ENCODE measurements around the gene GRIN2C. TPM values are rescaled to one million over a fixed set of nuclear protein-coding genes. Genes with fewer than 3 reads are reported as not detected.

Gene GRIN2C
- total and polyA plus RNA-seq, 2 of the 4 experiments (the other 2 are of a cell fraction), result 0.22 TPM; not detected in 1

- H3K4me2 ChIP-seq (ENCODE audit: low read depth, low read length), result no peak overlapping the region
- TF ChIP-seq RFX5 (IDR thresholded peaks at IDR 0.05; ENCODE audit: low read depth, low read length) (no peak), POLR2A (IDR thresholded peaks at IDR 0.05; ENCODE audit: low read depth, low read length) (no peak), RCOR1 (IDR thresholded peaks at IDR 0.05; ENCODE audit: insufficient replicate concordance, low read length) (no peak), CHD1 (IDR thresholded peaks at IDR 0.05; ENCODE audit: low read depth, low read length) (no peak), CEBPB (IDR thresholded peaks at IDR 0.05; ENCODE audit: low read depth, low read length) (no peak), ELK1 (IDR thresholded peaks at IDR 0.05; ENCODE audit: borderline replicate concordance, low read depth, low read length) (no peak), FOS (IDR thresholded peaks at IDR 0.05; ENCODE audit: low read depth, low read length) (no peak), NFE2L2 (IDR thresholded peaks at IDR 0.05; ENCODE audit: low read depth, low read length) (no peak), MAZ (IDR thresholded peaks at IDR 0.05; ENCODE audit: borderline replicate concordance, low read depth, low read length) (no peak), CTCF (conservative IDR thresholded peaks at IDR 0.05; ENCODE audit: low read depth, low read length) (no peak), MXI1 (IDR thresholded peaks at IDR 0.05; ENCODE audit: borderline replicate concordance, low read depth, low read length) (no peak), SMC3 (IDR thresholded peaks at IDR 0.05; ENCODE audit: low read depth, low read length) (no peak), RAD21 (IDR thresholded peaks at IDR 0.05; ENCODE audit: low read length) (no peak), USF2 (IDR thresholded peaks at IDR 0.05; ENCODE audit: low read depth, low read length) (no peak), BHLHE40 (IDR thresholded peaks at IDR 0.05; ENCODE audit: low read depth, low read length) (no peak), MAFK (IDR thresholded peaks at IDR 0.05; ENCODE audit: low read depth, low read length) (no peak)
- no peaks in the 10 kb centered on the region for H4K20me1 ChIP-seq (ENCODE audit: insufficient read depth, low read length)
- 67% methylated on average over 1 of the region's 2 CpGs; no CpG with 5 or more reads in 1 of the 2 experiments for WGBS, 2 experiments (ENCODE audit: extremely low coverage in 2 of 2, insufficient read length in 1 of 2)
- 0 out of 4 replicates have a peak, but pooled peaks cover 4 to 5% of the 10 kb centered on the region in 2 experiments for H3K79me1 ChIP-seq (ENCODE audit: low read depth in 1 of 2, low read length in 2 of 2)
- no peak overlapping the region for H3K9ac ChIP-seq (ENCODE audit: low read depth, low read length)
- H3K36me3 ChIP-seq (ENCODE audit: control insufficient read depth, insufficient read depth, low read length), result no peaks in the 10 kb centered on the region
- H3K4me1 ChIP-seq (ENCODE audit: control insufficient read depth, insufficient read depth, low read length), result no peaks in the 10 kb centered on the region
- peaks cover 41% of the 10 kb centered on the region for H3K27me3 ChIP-seq (ENCODE audit: control insufficient read depth, insufficient read depth, low read length)
- BruUV-seq (replicated peaks), result no TSS peak
- no peak overlapping the region for H2AFZ ChIP-seq (replicated peaks; ENCODE audit: low read length, poor library complexity)
- H3K18ac ChIP-seq (ENCODE audit: low read depth, low read length), result no peak overlapping the region
- no peak overlapping the region for H4K8ac ChIP-seq (ENCODE audit: low read depth in 2 of 2, low read length in 2 of 2)
- H2BK15ac ChIP-seq (ENCODE audit: low read depth, low read length), result no peak overlapping the region
- H3K4ac ChIP-seq (ENCODE audit: low read depth, low read length), result no peak overlapping the region
- H3K56ac ChIP-seq (ENCODE audit: extremely low read depth, insufficient read depth, low read length), result no peak overlapping the region
- no peak overlapping the region for H3K23ac ChIP-seq (ENCODE audit: low read depth, low read length)
- H2AK9ac ChIP-seq (replicated peaks; ENCODE audit: low read depth, low read length, poor library complexity), result no peak overlapping the region
- DNase-seq (no peak), ATAC-seq (ENCODE audit: low read depth) (no peak)
- intact Hi-C loops (cut with micrococcal nuclease), result no loop called here
- no peak overlapping the region for H3K27ac ChIP-seq (ENCODE audit: insufficient read depth, low read length)
- H4K91ac ChIP-seq (ENCODE audit: insufficient read depth, low read depth, low read length), result no peak overlapping the region
- no peak overlapping the region for H4K5ac ChIP-seq (ENCODE audit: low read depth, low read length)
- in situ Hi-C loops (cut with MboI; ENCODE audit: low sequenced_read_pairs), result no loop called here
- H3K9me1 ChIP-seq (ENCODE audit: insufficient read depth, low read length), result no peaks in the 10 kb centered on the region
- no peak overlapping the region for H2BK120ac ChIP-seq (ENCODE audit: low read depth, low read length)
- no peaks in the 10 kb centered on the region for H3K9me3 ChIP-seq (ENCODE audit: control insufficient read depth, insufficient read depth, low read length)
- H2AK5ac ChIP-seq (ENCODE audit: low read depth, low read length), result no peak overlapping the region
- ChIA-PET POLR2A (ENCODE audit: unreplicated experiment) (no interaction called here), CTCF (no interaction called here)
- H3K14ac ChIP-seq (replicated peaks; ENCODE audit: low read depth, low read length), result no peak overlapping the region
- no peak overlapping the region for H2BK5ac ChIP-seq (ENCODE audit: low read depth, low read length, poor library complexity, severe bottlenecking)
- no peak overlapping the region for H3K4me3 ChIP-seq (ENCODE audit: insufficient read depth, low read depth, low read length)
- dilution Hi-C loops (cut with HindIII; ENCODE audit: low sequenced_read_pairs, unreplicated experiment), result no loop called here
- no peak overlapping the region for H2BK20ac ChIP-seq (ENCODE audit: low read depth, low read length)
These were observed 19.0 kb upstream of the GRIN2C start for GRCh38 chr17:74878658-74879057.

All from IMR-90 (cell line).